Measurements from ENCODE around the gene MTA3.
A peak's percentile ranks its signal among the peaks of the same experiment; 100 is the strongest.
"Not testable (repeated sequence)": the region's sequence is repeated elsewhere in the genome, so short reads cannot be mapped to it uniquely, and the experiment has no call there.

The MTA3 gene

DNA sequence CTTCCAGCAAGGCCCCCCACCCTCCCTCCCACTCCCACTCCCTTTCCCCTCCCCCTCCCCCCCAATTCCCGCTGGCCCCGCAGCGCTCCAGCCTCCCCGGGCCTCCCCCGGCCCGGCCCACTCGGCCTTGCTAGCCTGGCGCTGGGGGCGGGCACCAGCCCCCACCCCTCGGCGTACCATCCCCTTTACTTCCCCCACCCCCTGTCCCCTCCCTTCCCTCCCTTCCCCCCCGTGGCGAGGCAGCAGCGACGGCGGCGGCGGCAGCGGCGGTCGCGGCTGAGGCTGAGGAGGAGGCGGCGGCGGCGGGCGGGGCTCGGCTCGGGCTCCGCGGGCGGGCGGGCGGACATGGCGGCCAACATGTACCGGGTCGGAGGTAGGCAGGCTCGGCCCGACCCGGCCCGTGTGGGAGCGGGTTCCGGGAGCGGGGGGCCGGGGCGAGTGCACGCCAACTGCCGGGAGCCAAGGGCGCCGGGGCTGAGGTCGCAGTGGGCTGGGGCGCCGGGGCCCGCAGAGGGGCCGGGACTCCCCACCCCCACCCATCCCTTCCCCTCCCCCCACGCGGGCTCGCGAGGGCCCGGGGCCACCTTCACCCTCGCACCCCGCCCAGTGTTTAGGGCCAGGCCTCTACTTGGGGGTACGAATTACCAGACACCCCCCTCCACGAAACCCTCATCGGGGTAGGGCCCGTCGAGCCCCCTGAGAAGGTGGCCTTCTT lies at the start of gene MTA3:
Gene MTA3 (plus strand): TSS at position 232 of the 715 bp plus-strand sequence. CDS start 114 bp downstream, at position 346.
- DNase-seq: peak in 1 of 2 experiments; percentile 93

DNA sequence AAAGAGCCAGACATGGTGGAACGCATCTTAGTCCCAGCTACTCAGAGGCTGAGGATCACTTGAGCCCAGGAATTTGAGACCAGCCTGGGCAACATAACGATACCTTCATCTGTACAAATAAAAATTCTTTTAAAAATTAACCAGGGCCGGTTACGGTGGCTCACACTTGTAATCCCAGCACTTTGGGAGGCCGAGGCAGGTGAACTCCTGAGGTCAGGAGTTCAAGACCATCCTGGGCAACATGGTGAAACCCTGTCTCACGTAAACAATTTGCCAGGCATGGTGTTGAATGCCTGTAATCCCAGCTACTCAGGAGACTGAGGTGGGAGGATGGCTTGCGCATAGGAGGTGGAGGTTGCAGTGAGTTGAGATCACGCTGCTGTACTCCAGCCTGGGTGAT lies 48.8 kb upstream of the MTA3 start:
- DNase-seq: no peak

DNA sequence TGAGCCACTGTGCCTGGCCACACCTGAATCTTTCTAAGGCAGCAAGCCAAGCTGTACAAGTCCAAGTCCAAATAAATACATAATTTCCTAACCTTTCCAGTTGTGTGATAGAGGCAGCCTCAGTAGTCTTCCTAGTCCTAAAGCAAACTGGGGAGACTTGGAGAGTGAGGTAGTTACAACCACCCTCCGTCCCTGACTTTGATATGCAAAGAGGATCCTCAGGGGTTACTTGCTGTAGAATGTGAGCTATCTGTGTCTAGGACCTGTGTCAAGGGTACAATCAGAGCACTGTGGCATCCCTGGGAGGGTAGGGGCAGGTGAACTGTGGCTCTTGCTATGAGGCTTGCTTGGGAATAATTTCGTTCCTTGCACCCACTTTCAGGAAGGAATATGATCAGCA lies 46.4 kb upstream of the MTA3 start:
- DNase-seq: no peak

DNA sequence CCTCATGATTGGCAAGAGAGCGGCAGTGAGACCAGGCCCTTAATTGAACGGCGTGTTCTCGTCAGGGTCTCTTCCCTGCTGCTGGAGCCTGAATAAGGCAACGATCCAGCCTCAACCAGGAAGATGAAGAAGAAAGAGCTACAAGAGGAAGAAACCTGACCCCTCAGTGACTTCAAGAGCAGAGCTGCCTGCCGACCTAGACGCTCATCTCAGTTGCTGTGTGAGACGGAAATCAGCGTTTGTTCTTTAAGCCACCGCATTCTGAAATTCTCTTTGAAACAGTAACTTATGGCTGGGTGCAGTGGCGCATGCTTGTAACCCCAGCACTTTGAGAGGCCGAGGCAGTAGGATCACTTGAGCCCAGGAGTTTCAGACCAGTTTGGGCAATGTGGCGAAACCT lies 45.1 kb upstream of the MTA3 start:
- DNase-seq: no peak

DNA sequence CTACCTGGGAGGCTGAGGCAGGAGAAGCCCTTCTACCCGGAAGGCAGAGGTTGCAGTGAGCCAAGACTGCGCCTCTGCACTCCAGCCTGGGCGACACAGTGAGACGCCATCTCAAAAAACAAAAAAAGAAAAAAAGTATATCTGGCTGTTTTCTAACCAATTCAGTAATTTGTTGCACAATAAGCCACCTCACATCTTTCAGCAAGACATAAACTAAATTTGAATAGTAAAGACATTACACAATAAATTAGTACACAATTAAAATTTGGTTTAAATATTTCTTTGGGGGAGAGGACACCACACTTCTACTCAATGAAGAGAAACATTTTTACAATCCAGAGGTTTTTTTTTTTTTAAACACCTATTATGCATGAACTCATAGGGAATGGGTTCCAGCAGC lies 36.0 kb upstream of the MTA3 start:
- no peak for DNase-seq

DNA sequence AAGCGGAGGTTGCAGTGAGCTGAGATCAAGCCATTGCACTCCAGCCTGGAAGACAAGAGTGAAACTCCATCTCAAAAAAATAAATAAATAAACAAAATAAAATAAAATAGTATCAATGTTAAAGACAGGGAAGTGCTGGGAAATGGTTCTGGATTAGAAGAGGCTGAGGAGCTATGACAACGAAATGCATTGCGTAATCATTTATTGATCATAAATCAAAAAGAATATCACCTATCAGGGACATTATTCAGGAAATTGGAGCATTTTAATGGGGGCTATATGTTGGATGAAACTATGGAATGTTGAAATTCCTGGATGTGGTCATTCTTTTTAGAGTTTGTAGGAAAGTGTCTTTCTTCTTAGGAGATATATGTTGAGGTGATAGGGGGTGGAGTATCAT lies 30.9 kb upstream of the MTA3 start:
- DNase-seq: no peak

DNA sequence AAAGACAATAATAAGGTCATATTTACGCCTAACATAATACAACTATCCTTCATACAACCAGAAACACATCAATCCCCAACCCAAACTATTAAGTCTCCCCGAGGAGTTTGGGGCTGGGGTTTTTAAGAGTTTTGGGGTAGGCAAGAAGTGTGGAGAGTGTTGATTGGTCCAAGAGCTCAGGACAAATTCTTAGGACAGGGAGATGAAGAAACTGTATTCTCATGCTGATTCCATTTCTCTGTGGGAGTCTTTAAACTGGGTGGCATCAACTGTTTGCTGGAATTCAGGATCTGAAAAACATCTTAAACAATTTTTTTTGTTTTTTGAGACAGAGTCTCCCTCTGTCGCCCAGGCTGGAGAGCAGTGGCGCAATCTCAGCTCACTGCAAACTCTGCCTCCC lies 25.6 kb upstream of the MTA3 start:
- DNase-seq: no peak

DNA sequence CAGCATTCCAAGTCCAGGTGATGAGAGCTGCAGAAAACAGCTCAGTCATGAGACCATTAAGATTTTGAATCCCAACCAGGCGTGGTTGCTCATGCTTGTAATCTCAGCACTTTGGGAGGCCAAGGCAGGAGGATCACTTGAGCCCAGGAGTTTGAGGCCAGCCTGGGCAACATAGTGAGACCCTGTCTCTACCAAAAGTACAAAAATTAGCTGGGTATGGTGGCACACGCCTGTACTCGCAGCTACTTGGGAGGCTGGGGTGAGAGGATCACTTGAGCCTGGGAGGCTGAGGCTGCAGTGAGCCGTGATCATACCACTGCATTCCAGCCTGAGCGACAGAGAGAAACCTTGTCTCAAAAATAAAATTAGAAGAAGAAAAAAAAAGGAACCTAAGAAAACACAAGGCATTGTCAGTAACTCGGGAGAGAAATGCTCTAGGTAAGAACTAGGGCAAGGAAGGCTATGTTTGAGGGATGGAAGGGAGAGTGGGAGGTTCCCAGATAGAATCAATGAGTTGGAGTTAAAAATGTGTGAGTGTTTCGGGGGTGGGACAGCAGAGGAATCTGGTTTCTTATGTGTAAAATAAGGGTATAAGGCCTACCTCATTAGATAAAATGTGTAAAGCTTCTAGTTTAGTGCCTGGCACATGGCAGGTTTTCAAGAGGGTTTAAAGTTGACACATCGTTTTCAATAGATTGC lies 23.3 kb upstream of the MTA3 start:
- DNase-seq: no peak

DNA sequence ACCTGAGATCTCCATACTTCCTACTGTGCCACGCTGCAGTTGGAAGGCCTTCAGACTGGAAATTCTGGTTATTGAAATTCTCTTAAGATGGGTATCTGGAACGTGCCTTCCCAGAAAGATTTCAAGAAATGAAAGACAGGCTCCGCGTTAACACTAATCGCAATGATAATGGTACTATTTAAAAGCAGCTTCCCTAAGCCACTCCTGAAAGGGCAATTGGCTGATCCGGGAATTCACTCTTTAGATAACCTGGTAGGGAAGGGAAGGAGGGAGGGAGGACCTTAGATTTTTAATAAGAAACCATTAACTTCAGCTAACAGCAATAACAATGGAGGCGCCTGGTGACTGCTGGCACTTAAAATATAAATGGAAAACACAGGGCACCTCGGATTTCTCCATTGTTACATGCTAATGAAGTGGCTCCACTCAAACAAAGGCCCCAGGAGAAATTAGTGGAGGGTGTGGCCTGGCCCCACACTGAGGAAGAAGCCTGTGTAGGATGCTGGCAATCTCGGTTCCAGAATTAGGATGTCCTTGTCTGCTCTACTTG lies 22.5 kb upstream of the MTA3 start:
- peak in 1 of 2 experiments; percentile 28 for DNase-seq

DNA sequence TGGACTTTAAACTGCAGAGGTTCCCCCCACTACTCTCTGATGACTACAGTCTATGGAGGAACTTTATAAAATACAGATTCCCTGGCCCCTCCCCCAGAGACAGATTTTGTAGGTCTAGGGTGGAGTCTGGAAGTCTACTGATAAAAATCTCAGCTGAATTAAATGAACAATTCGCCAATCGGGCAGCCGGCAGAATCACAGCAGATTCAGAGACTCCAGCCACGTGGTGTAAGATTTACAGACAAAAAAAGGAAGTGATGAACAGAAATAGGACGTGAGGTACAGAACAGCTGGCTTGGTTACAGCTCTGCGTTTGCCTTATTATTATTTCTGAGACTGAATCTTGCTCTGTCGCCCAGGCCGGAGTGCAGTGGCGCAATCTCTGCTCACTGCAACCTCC lies 21.4 kb upstream of the MTA3 start:
- DNase-seq: no peak

DNA sequence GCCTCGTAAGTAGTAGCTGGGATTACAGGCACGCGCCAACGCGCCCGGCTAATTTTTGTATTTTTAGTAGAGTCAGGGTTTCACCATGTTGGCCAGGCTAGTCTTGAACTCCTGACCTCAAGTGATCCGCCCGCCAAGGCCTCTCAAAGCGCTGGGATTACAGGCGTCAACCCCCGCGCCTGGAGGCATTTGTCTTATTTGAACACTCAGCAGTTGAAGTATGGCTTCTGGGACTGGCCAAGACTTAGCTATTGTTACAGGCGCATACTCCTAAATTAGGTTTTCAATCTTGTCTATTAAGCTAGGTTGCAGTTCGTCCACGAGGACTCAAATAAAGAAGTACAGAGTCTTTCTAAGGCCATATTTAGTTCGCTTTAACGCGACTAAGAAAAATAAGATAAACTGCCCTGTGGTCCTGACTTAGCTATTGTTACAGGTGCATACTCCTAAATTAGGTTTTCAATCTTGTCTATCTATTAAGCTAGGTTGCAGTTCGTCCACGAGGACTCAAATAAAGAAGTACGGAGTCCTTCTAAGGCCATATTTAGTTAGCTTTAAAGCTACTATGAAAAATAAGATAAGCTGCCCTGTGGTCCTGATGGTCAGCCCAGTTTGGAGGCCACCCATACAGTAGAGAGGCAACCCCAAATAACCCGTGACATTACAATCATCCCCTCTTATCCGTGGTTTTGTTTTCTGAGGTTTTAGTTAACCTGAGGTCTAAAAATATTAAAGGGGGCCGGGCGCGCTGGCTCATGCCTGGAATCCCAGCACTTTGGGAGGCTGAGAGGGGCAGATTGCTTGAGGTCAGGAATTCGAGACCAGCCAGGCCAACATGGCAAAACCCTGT lies 20.8 kb upstream of the MTA3 start:
- DNase-seq: no peak

DNA sequence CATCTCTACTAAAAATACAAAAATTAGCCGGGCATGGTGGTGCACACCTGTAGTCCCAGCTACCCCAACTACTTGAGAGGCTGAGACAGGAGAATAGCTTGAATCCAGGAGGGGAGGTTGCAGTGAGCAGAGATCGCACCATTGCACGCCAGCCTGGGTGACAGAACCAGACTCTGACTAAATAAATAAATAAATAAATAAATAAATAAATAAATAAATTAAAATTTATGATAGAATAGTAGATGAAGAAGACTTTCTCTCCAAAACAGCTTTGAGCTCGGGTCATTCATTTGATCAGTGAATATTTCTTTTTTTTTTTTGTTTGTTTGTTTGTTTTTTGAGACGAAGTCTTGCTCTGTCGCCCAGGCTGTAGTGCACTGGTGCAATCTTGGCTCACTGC lies 17.6 kb upstream of the MTA3 start:
- no peak for DNase-seq

DNA sequence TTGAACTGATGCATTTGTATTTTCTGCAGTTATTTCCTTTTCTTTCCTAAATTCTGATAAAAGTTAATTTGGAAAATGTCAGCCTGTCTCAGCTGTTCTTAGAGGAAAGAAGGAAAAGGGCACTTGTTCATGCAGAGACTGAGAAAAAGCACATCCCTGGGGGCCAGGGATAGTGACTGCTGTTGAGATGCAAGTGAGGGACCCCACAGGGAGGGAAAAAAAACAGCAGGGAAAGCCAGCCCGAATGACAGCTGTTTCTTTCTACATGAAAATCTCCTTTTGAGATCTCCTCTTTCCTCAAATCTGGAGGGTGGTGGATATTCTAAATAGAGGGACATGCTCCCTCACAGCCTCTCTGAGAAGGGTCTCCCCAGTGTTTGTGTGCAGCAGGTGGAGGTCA lies 14.0 kb upstream of the MTA3 start:
- no peak for DNase-seq

DNA sequence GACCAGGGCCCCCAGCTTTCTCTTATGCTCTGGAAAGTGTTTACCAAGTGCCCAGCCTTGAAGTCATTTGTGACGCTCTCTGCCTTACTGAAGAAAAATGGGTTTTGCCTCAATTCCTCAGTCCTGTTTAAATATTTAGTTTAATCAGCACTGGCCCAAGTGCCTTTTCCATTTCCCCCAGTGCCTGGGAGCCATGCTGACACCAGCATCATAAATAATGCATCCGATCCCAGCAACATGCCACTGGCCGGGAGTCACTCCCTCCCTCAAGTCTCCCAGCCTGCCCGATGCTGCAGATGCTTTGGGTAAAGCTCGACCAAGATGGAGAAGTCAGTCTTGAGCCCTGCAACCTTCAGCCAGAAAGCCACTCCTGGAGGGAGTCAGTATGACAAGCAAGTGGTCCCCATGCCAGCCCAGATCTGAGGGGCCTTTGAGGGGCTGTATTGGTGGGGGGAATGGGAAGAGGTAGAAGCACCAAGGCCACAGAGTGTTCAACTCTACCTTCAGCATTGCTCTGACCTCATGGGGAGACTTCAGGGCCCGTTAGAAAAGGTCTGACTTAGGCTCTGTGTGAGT lies 12.0 kb upstream of the MTA3 start:
- DNase-seq: no peak

DNA sequence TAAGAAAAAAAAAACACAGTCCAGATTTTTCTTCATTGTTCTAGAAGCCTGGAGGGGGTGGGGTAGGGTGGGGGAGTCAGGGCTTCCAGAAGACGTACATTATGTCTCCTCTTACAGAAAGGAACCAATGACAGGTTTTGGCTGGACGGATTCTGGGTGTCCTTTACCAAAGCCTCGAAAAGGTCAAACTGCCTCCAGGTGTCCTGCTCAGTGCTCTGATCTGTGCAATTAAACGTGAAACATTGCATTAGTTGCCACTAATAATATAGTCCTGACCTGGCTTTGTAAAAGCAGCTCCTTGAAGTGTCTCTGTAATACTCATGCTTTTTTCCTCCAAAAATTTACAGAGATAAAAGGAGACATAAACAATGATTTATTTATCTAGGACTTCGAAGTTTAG lies 11.1 kb upstream of the MTA3 start:
- DNase-seq: no peak

DNA sequence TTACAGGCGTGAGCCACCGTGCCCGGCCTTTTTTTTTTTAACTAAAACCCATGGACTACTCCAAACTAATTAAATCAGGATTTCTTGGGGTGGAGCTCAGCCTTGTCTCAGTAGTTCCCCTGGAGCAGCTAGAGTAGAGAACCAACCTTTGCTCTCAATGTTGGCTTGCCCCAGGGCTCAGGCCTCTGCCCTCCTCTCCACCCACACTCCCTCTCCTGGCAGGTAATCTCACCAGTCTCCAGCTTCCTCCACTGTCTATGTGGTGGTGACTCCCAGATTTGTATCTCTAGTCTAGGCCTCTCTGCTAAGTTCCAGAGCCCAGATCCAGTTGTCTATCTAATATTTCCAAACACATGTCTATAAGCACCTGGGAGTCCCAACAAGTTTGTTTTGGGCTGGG lies 9.6 kb upstream of the MTA3 start:
- DNase-seq: peak in 1 of 2 experiments; percentile 19

DNA sequence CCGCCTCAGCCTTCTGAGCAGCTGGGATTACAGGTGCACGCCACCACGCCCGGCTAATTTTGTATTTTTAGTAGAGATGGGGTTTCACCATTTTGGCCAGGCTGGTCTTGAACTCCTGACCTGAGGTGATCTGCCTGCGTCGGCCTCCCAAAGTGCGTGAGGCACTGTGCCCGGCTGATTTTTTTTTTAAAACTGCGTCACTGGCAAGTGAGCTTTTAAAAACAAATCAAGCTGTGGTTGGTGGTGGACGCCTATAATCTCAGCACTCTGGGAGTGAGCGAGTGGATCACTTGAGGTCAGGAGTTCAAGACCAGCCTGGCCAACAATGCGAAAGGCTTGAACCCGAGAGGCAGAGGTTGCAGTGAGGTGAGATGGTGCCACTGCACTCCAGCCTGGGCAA lies 8.3 kb upstream of the MTA3 start:
- not testable (repeated sequence) for DNase-seq

DNA sequence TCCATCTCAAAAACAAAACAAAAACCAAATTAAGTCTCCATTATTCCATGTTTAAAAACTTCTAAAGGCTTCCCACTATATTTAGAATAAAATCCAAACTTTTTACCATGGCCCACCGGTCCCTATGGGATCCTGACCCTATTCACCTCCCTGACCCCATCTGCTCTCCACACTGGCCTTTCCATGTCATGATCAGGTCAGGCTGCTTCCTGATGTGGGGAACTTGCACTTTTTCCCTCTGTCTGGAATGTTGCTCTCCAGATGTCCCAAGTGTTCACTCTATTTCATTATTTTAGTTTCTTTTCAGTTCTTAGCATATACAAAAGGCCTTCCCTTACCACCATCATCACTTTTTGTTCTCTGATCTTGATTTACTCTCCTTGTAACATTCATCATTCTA lies 7.5 kb upstream of the MTA3 start:
- DNase-seq: no peak

DNA sequence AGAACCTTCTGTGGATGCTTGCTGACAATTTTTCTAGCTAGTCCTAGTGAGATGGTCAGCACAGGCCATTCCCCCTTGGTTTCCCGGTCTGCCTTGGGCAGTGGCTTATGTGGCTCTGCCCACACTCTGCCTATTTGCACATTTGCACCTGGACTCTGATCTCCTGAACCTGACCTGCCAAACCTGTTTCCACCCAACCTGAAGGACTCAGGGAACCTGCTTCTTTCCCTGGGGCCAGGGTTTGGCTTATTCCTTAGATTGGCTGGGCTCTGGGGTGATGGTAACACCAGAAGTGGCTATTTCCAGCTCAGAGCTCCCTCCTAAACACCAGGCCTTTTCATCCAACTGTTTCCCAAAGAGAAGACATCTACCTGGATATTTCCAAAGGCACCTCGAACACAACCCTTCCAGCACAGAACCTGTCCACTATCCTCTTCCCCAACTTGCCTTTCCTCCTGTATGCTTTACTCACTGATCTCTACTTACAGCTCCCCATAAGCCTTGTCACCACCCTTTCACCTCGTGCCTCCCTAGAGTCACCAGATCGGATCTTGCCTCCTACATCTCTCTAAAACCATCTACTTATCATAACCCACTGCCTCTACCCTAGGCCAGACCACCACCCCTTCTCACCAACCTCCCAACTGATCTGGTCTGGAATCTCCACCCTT lies 5.8 kb upstream of the MTA3 start:
- peak; percentile 82 to 88 for DNase-seq

DNA sequence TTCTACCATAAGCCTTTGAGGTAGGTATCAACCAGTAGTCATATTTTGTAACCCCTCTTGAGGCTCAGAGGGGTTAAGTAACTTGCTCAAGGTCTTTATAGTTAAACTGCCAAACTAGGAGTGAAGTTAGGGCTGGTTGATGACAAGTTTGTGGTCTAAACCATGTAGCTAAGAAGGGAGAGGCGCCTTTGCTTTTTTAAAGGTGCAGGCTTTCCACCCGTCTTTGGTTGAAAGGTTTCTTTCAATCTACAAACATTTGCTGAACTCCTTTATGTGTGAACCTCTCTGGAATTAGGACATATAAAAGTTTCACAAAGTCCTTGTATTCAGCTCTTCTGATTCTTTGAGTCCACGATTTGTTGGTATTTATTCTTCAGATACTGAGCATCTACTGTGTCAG lies 2.4 kb upstream of the MTA3 start:
- DNase-seq: peak in 1 of 2 experiments; percentile 18

DNA sequence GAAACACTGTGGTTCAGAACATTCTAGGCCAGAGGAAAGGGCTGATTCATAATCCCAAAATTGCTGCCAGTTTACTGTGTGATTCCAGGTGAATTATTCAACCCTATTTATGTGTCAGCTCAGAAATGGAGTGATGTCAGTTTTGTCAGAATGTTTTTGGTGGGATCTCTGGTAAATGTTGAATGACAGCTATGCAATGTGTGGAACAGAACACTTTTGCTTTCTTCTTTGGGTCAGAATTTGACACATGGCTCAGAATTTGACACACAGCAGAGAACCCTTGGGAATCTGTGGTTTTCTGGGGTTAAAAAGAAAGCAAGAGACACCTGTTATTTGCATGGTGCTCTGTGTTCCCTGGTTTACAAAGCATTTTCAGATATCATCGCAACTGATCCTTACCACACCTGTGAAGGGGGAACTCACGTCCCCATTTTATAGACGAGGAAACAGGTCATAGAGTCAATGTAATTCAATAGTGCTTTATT lies 1.6 kb upstream of the MTA3 start:
- peak; percentile 79 to 89 for DNase-seq

DNA sequence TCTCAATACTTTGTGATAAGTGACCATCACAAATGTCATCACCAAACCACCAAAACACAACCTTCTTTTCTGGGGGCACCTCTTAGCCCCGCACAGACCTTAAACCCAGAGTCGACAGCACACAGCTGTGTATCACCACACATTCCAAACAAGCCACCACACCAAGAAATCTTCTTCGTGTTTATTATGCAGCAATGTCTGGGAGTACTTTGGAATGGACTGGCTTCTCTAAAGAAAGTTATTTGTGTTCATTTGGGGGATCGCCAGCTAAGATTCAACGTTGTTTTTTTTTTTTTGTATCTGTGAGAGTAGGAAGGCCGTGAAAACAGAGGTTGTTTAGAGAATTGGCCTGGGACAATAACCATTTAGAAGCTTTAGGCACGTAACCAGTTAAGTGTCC lies 1.1 kb upstream of the MTA3 start:
- DNase-seq: peak in 1 of 2 experiments; percentile 46
